H54 (cell line): Measurements from ENCODE around the gene ANKRD6.

Source experiments
- DNase-seq: peaks from one replicate; pipeline ENCODE4 v3.0.0; 2011; ENCODE audit warnings: low spot score, mixed read lengths; ENCODE audit not compliant: insufficient read length
- FAIRE-seq: peaks from 3 replicates; lab custom pipeline; 2011; peaks lifted over from hg19 to GRCh38; lab: Jason Lieb, UNC
- POLR2A ChIP-seq: IDR thresholded peaks from 2 replicates; pipeline ENCODE4 v1.6.1; 2011; ENCODE audit warnings: low read depth, mild to moderate bottlenecking, low read length

ANKRD6 gene

DNA sequence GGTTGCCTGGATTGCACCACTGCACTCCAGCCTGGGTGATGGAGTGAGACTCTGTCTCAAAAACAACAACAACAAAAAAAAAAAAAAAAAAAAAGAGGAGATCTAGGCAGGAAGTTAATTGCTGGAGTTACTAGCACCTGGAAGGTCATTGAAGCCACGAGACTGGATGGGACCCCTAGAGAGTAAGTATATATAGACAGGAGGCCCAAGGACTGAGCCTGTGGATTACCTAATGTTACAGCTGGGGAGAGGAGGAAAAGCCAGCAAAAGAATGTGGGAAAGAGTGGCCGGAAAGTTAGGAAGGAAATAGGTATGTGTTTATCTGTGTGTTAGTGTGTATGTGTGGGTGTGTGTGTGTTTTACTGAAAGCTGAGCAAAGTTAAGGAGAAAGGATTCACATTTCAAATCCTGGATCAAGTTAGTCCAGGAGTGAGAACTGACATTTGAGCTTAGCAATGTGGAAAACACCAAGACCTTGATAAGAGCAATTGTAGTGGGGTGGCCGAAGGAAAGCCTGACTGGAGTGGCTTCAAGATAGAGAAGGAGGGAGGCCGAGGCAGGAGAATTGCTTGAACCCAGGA, 38.4 kb downstream of the ANKRD6 start:
- no peak for FAIRE-seq
- no peak for TF ChIP-seq POLR2A
- no peak for DNase-seq

DNA sequence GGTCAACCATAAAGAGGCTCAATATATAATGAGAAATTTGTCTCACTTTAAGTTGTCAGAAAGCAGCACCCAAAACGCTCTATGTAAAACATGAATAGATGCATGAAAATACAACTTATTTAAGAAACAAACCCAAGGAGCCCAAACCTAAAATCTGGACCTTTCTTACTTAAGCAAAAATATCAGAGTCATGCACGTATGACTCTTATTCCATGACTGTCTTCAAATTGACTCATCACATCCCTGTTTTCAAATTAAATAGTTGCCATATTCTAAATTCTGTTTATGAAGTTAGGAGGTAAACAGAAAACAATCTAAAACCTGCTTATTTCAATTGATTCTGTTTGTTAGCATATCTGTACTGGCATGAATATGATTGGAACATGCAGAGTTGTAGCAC, 42.1 kb downstream of the ANKRD6 start:
- no peak for DNase-seq
- TF ChIP-seq POLR2A, result no peak
- FAIRE-seq, result no peak

DNA sequence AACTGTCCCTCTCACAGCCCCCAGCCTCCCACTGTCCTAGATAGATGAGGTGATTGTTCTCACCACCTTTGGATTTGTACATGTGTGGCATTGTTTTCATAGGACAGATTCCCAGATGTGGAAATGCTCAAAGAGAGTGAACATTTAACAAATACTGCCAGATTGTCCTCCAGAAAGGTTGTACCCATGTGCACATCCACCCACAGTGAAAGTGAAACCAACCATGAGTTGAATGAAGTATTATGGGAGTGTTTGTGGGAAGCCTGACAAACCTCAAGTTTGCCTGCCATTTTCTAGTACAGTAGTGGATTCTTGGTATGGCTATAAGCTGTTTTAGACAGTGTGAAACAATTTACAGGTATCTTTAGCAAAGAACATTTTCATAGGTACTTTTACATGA, 42.7 kb downstream of the ANKRD6 start:
- TF ChIP-seq POLR2A, result no peak
- DNase-seq (no peak), FAIRE-seq (no peak)

DNA sequence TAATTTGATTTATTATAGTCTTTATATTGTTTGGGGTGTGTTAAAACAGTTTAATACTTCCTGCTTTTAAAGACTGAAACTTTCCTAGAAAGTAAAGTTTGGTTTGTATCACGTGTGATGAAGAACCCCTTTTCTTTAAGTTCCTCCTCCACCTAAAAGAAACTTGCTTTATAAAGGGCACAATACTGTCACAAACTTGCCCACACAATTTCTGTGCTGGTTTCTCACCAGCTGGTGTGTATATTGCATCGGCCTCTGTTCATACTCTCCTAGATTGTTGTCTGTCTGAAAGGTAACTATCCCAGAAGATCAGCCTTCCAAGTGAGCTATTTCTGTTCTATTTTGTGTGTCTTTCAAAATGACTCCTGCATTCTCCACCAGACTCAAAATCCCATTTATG, 46.9 kb downstream of the ANKRD6 start:
- DNase-seq (no peak), FAIRE-seq (no peak)
- no peak for TF ChIP-seq POLR2A

DNA sequence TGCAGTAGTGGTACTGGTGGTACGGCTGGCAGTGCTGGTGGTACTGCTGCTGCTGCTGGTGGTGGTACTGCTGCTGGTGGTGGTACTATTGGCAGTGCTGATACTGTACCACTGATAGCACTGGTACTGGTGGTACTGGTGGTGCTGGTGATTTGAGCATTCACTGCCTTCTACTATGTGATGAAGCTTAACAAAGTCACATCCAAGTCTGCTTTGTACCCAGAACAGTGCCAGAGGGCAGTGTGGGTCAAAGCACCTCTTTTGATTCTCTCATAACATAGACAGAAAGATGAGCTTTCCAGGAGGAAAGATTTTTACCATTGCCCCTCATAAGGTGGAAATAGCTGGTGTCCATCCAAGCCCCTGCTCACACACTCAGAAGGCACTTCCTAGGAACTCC, 48.7 kb downstream of the ANKRD6 start:
- no peak for TF ChIP-seq POLR2A
- no peak for FAIRE-seq

DNA sequence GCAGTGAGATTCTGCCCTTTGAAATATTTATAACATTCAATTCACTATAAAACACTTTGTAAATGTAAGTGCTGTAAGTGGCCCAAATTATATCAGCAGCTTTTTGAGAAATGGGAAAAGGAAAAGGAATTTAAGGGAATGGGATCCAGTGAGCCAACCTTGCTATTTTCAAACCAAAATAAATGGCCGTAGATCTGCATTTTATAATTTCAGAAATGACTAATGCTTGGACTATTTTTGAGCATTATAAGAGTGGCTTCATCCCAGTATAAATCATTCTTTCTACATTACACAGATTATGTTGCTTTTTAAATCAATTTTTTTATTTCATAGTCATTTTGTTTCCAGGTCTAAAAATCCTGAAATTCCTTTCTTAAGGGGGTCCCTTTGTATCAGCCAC, 49.2 kb downstream of the ANKRD6 start:
- DNase-seq, result no peak
- no peak for FAIRE-seq
- TF ChIP-seq POLR2A, result no peak

More for the DNA sequence above, 48.7 kb downstream of the ANKRD6 start:
- DNase-seq, result no peak

DNA sequence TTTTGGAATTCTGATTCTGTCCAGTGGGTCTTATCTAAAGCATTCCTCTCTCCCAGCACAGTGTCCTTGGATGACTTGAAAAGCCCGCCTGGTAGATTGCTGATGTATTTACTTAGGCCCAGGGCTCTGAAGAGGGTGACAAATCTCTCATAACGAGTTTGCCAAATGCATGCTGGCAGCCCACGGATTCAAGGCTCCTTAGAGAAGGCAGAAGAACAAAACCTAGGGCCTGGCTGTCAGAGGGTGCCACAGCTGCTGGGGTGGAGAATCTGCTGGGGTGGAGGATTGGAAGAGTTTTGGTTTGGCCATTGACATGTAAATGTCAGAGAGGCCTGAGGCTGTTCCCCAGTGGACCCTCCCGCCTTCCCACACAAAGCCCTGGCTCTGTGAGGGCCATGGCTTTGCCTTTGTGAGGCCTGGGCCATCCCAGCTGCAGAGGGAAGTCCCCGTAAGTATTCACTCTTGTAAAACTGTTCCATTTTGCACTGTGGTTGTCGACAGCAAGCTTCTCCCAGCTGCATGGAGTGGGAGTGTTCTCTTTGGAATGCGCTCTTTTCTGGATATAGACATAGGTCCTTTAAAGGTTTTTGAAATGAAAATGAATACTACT, 50.3 kb downstream of the ANKRD6 start:
- DNase-seq (no peak), FAIRE-seq (no peak)
- no peak for TF ChIP-seq POLR2A

DNA sequence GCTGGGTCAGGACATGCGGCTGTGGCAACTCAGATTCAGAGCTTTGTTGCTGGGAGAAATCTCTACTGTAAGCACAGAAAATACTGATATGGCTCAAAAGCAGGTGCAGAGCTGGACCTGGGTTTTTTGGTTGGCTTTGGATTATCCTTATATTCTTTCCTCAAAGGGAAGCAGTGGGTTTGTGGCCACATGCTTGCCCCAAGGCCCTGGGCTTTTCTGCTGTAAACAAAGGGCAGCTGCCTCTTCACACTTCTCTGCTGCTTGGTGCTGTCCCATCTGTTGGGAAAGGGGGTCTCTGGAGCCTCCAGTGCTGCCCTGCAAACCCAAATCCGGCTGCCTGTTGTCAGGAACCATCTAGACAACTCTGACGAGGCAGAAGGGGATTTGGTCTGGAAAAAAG, 52.4 kb downstream of the ANKRD6 start:
- DNase-seq (no peak), FAIRE-seq (no peak)
- no peak for TF ChIP-seq POLR2A

DNA sequence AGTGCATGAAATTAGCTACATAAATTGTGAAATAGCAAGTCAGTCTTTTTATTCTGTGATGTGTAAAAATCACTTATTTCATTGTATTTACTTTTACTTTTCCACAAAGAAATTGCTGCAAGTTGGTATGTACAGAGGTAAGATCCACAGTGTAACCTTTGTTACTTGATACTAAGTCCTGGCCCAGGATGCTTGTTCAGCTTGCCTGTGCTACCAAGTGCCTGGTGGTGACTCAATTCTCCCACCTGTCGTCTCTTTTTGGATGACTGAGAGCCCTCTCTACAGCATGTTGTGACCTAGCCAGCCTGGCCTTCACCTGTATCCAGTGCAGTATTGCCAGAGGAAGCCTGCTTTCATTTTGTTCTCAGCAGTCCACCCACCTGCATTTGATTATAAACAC, 54.9 kb downstream of the ANKRD6 start:
- FAIRE-seq (no peak), DNase-seq (no peak)
- no peak for TF ChIP-seq POLR2A

DNA sequence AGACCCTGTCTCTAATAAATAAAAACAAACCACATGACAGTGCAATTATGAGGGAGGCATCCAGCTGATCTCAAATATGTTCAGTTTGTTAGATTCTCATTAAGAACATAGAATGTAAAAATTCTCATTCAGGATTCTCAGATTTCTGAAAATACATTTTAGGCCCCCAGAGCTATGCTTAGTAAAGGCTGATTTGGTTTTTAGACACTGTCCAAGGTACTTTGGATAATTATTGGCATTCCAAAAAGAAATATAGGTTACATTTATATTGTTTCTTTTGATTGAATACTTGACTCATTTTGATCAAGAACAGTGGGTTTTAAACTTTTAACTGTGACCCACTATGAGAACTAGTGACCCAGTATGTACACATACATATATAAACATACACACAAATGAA, 55.5 kb downstream of the ANKRD6 start:
- DNase-seq (no peak), FAIRE-seq (no peak)
- no peak for TF ChIP-seq POLR2A

DNA sequence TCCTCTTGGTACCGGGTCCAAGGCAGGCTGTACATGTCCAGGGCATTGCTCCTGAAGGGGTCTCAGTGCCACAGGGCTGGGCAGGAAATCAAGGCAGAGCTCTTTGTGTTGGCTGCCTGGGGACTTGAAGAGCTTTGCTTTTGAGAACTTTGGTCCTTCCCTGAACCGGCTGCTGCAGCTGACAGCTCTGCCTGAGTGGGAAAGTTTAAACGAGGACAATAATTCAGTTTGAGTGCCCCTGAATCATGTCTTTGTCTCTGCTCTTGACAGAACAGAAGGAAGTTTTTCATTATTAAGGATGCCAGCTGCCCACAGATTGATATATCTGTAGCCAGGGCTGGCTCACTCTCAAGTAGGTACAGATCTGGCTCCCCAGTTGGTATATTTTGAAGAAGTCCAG, 56.1 kb downstream of the ANKRD6 start:
- DNase-seq (no peak), FAIRE-seq (no peak)
- no peak for TF ChIP-seq POLR2A

DNA sequence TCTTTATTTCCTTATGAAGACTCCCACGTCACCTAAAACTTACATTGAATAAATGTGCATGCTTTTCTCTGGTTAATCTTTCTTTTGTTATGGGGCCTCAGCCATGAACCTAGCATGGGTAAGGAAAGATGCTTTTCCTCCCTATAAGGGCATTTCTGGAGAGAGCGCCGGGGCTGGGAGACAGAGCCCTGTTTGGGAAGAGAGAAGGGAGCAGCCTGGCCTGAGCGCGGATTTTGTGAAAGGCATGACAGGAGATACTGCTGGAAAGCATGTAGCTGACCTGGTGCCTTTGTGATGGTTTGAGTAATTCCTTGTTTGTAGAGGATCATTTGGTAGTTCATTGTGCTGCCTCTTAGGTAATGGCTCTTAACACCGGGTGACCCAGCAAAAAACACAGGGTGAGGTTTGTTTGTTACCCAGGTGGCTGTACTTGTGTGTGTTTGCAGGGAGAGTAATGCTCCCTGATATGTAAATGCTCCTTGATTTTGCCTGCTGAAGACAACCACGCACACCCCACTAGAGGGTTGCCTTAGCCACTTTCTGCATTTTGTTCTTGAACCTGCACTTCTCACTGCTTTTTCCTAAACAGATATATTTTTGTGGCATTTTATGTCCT, 59.2 kb downstream of the ANKRD6 start:
- FAIRE-seq (no peak), DNase-seq (no peak)
- TF ChIP-seq POLR2A, result no peak

DNA sequence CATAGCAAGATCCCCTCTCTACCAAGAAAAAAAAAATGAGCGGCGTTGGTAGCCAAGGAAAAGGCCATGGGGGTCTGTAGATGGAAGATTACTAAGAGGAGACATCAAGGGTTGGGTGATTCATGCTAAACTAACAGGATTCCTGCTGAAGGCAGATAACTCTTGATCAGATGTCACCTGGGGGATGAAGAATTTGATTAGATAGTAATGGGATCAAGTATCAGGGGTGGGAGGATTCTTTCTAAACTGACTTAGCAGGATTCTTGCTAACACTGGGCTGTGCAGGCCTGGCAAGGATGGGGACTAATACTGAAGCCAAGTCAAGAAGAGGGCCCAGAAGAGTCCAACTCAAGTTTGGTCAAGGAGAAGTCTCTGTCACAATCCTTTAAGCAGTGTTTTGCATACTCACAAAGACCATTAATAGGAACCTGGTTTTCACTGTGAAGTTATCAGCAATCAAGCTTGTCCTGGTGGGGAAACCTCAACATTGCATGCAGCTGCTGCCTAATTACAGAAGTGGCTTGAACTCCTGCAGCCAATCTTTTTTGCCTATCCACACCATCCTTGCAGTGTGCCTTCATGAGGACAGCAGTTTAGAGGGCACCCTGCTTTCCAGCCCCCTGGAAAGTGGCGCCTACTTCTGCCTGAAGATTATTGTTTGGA, 61.3 kb downstream of the ANKRD6 start:
- FAIRE-seq, result no peak
- no peak for DNase-seq
- TF ChIP-seq POLR2A, result no peak

DNA sequence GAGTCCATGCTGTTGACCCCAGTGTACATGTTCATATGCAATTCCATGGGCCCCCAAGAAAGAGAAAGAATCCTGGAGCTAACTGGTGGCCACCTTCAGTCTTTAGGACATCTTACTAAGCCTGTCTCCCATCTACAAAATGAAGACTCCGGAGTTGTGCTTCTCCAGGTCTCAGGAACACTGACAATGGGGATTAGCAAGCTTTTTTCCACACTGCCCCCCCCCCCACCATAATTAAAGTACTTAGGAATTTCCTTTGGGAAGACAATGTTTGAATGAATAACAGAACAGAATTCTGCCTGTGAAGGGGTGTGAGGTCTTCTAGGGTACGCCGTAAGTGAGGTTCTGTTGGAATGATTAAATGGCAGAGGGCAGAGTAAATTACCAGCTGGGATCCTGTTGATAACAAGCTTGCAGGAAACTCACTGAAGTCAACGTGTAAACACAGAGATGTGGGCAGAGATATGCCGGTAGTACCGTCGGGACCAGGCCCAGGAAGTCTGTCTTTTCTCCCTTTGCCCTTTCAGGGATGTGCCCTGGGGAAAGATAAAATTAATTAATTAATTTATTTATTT, 63.1 kb downstream of the ANKRD6 start:
- TF ChIP-seq POLR2A, result no peak
- DNase-seq (no peak), FAIRE-seq (no peak)

DNA sequence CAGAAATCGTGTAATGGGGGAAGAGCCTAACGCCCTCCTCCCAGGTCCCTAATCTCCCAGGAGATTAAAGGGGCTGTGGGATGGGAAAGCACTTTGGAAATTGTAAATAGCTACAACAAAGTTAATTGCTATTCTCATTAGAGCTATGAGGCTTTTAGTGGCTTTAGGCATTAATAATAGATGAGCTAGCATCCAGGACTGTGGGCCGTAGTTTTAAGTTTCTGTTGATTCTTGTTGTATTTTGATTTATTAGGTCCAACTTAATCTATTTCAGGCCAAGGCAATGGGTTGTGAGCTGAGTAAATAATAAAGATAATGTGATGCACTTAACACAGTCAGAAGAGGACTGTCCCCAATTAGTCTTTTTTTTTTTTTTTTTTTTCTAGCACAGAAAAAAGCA, 67.7 kb downstream of the ANKRD6 start:
- no peak for DNase-seq
- FAIRE-seq, result no peak
- TF ChIP-seq POLR2A, result no peak
